Astrocyte of the cerebellum (primary cell): ENCODE data around the gene ELL2.

ENCODE experiments used
- DNase-seq: peaks from one replicate; pipeline ENCODE4 v3.0.0-alpha.2; 2011; ENCODE audit warnings: low read depth
- H3K4me3 ChIP-seq: 2 replicates; pipeline ENCODE4 v1.5.1; 2011; ENCODE audit warnings: mild to moderate bottlenecking, low read depth, low read length, moderate library complexity
- CTCF ChIP-seq: IDR thresholded peaks from 2 replicates; pipeline ENCODE4 v1.5.1; 2012; ENCODE audit warnings: low read length, low read depth, moderate library complexity, mild to moderate bottlenecking; ENCODE audit errors: missing control alignments
- in situ Hi-C: cut with HindIII; loops from 2 replicates; pipeline ENCODE4 v1.10.0; 2017; ENCODE audit warnings: low sequenced_read_pairs

Gene ELL2

GRCh38 chr5:95835682-95836385, 125.8 kb downstream of the ELL2 start:
- no peak for DNase-seq
- in situ Hi-C loops, result no loop called here
- no peak for TF ChIP-seq CTCF
- no peak overlapping the region for H3K4me3 ChIP-seq
